ENCODE measurements around the gene PCDH15. TPM values are rescaled to one million over a fixed set of nuclear protein-coding genes. Genes with fewer than 3 reads are reported as not detected.
"Not testable (repeated sequence)": the region's sequence is repeated elsewhere in the genome, so short reads cannot be mapped to it uniquely, and the experiment has no call there.

The PCDH15 gene
- total RNA-seq, 1 donor from 2014 or later = not detected

- no peaks in the 10 kb centered on the region for H3K4me1 Mint-ChIP-seq (ENCODE audit: low read depth)
- TF ChIP-seq, protein P1, sequence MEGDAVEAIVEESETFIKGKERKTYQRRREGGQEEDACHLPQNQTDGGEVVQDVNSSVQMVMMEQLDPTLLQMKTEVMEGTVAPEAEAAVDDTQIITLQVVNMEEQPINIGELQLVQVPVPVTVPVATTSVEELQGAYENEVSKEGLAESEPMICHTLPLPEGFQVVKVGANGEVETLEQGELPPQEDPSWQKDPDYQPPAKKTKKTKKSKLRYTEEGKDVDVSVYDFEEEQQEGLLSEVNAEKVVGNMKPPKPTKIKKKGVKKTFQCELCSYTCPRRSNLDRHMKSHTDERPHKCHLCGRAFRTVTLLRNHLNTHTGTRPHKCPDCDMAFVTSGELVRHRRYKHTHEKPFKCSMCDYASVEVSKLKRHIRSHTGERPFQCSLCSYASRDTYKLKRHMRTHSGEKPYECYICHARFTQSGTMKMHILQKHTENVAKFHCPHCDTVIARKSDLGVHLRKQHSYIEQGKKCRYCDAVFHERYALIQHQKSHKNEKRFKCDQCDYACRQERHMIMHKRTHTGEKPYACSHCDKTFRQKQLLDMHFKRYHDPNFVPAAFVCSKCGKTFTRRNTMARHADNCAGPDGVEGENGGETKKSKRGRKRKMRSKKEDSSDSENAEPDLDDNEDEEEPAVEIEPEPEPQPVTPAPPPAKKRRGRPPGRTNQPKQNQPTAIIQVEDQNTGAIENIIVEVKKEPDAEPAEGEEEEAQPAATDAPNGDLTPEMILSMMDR (IDR thresholded peaks at IDR 0.05) = no peak
- H3K36me3 Mint-ChIP-seq (ENCODE audit: low read depth) = no peaks in the 10 kb centered on the region
- no peaks in the 10 kb centered on the region for H3K27me3 Mint-ChIP-seq (ENCODE audit: low read depth)
- no peak for DNase-seq (ENCODE audit: low spot score)
- no peak overlapping the region for H3K4me3 Mint-ChIP-seq (ENCODE audit: unreplicated experiment)
- H3K27ac Mint-ChIP-seq (ENCODE audit: unreplicated experiment) = no peak overlapping the region
- no peaks in the 10 kb centered on the region for H3K9me3 Mint-ChIP-seq (ENCODE audit: low read depth)
Measured at GRCh38 chr10:53957401-53957800, 843.6 kb downstream of the PCDH15 start.

GRCh38 chr10:53955091-53955490 lies 845.9 kb downstream of the PCDH15 start:
- H3K27me3 Mint-ChIP-seq (ENCODE audit: low read depth) = no peaks in the 10 kb centered on the region
- TF ChIP-seq, protein P1 (IDR thresholded peaks at IDR 0.05) = no peak
- no peaks in the 10 kb centered on the region for H3K36me3 Mint-ChIP-seq (ENCODE audit: low read depth)
- no peak overlapping the region for H3K27ac Mint-ChIP-seq (ENCODE audit: unreplicated experiment)
- no peaks in the 10 kb centered on the region for H3K9me3 Mint-ChIP-seq (ENCODE audit: low read depth)
- H3K4me1 Mint-ChIP-seq (ENCODE audit: low read depth) = no peaks in the 10 kb centered on the region
- DNase-seq (ENCODE audit: low spot score) = no peak
- no peak overlapping the region for H3K4me3 Mint-ChIP-seq (ENCODE audit: unreplicated experiment)

DNA sequence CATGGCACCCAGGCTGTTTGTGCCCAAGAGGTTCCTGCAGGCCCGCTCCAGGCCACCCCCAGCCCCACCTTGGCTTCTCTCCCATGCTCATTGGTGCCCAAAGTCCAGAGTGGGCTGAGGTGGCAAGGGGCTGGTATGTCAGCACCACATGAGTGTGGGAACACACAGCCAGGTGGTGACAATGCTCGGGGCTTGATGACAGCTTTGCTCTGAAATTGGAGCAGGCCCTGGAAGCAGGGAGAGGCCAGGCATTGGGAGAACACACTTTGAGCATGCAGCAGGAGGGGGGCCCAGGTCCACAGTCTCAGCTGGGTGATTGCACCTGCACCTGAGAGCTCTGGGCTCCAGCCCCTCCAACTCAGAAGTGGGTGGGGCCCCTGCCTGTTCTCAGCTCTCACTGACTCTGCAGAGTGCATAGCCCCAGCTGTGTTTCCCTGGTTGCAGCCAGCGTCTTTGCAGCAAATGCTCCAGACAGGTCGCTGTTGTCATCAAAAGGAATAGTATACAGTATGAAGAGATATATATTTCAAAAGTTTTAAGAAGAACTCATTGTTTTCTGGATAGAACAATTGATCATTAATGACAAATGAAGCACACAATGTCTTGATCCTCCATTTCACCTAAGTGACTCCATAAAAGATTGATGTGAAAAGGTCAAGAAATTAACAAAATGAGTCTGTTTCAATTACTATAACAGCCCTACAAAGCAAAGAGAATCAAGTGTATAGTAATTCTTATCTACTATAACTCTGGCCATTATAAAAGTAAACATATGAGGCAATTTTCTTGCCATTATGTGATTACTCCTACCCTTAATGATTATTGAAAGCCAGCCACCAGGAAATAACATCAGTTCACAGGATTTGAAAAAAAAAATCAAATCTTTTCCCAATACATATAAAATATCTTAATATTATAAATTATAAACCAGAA lies 848.1 kb downstream of the PCDH15 start:
- Mint-ChIP-seq H3K27me3 (ENCODE audit: low read depth) (no peaks in the 10 kb centered on the region), H3K36me3 (ENCODE audit: low read depth) (no peaks in the 10 kb centered on the region)
- TF ChIP-seq, protein P1 (IDR thresholded peaks at IDR 0.05) = no peak

GRCh38 chr10:53939654-53940053 lies 861.4 kb downstream of the PCDH15 start:
- H3K27me3 Mint-ChIP-seq (ENCODE audit: low read depth) = peaks cover 4% of the 10 kb centered on the region
- TF ChIP-seq, protein P1 (IDR thresholded peaks at IDR 0.05) = no peak
- H3K9me3 Mint-ChIP-seq (ENCODE audit: low read depth) = no peaks in the 10 kb centered on the region
- DNase-seq (ENCODE audit: low spot score) = no peak
- no peak overlapping the region for H3K4me3 Mint-ChIP-seq (ENCODE audit: unreplicated experiment)
- H3K4me1 Mint-ChIP-seq (ENCODE audit: low read depth) = no peaks in the 10 kb centered on the region
- H3K27ac Mint-ChIP-seq (ENCODE audit: unreplicated experiment) = no peak overlapping the region
- H3K36me3 Mint-ChIP-seq (ENCODE audit: low read depth) = no peaks in the 10 kb centered on the region

More for the DNA sequence above, 848.1 kb downstream of the PCDH15 start:
- no peaks in the 10 kb centered on the region for H3K4me1 Mint-ChIP-seq (ENCODE audit: low read depth)
- H3K27ac Mint-ChIP-seq (ENCODE audit: unreplicated experiment) = no peak overlapping the region
- DNase-seq (ENCODE audit: low spot score) = no peak
- H3K9me3 Mint-ChIP-seq (ENCODE audit: low read depth) = no peaks in the 10 kb centered on the region
- H3K4me3 Mint-ChIP-seq (ENCODE audit: unreplicated experiment) = no peak overlapping the region

DNA sequence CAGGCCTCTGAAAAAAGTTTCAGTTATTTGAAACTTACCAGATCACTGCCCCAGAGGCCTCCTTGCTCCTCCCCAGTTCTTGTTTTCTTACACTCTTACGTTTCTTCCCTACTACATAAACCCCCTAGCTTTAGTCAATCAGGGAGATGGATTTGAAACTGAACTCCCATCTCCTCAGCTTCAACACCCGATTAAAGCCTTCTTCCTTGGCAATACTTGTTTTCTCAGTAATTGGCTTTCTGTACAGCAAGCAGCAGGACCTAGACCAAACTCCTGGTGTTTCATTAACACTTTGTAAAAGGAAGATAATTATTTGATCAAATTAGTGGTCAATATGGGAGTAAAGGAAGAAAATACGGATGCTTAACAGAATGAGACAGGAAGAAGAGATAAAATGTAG lies 870.4 kb downstream of the PCDH15 start:
- no peak for DNase-seq (ENCODE audit: low spot score)
- no peak overlapping the region for H3K4me3 Mint-ChIP-seq (ENCODE audit: unreplicated experiment)
- H3K9me3 Mint-ChIP-seq (ENCODE audit: low read depth) = peaks cover 8% of the 10 kb centered on the region
- H3K4me1 Mint-ChIP-seq (ENCODE audit: low read depth) = no peaks in the 10 kb centered on the region
- TF ChIP-seq, protein P1 (IDR thresholded peaks at IDR 0.05) = no peak
- no peak overlapping the region for H3K27ac Mint-ChIP-seq (ENCODE audit: unreplicated experiment)
- H3K36me3 Mint-ChIP-seq (ENCODE audit: low read depth) = no peaks in the 10 kb centered on the region
- H3K27me3 Mint-ChIP-seq (ENCODE audit: low read depth) = no peaks in the 10 kb centered on the region

DNA sequence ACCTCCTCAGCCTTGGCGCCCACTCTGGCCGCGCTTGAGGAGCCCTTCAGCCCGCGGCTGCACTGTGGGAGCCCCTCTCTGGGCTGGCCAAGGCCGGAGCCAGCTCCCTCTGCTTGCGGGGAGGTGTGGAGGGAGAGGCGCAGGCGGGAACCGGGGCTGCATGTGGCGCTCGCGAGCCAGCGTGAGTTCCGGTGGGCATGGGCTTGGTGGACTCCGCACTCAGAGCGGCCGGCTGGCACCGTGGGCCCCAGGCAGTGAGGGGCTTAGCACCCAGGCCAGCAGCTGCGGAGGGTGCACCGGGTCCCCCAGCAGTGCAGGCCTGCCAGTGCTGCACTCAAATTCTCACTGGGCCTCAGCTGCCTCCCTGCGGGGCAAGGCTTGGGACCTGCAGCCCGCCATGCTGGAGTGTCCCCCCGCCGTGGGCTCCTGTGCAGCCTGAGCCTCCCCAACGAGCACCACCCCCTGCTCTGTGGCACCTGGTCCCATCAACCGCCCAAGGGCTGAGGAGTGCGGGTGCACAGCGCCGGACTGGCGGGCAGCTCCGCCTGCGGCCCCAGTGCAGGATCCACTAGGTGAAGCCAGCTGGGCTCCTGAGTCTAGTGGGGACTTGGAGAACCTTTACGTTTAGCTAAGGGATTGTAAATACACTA lies 876.9 kb downstream of the PCDH15 start:
- not testable (repeated sequence) for H3K4me3 Mint-ChIP-seq (ENCODE audit: unreplicated experiment); H3K27me3 Mint-ChIP-seq (ENCODE audit: low read depth); H3K36me3 Mint-ChIP-seq (ENCODE audit: low read depth); H3K4me1 Mint-ChIP-seq (ENCODE audit: low read depth); H3K27ac Mint-ChIP-seq (ENCODE audit: unreplicated experiment)
- H3K9me3 Mint-ChIP-seq (ENCODE audit: low read depth) = peaks cover 14% of the 10 kb centered on the region
- peak; percentile 83 for DNase-seq (ENCODE audit: low spot score)
